Measurements from ENCODE around the gene KANK4.

The KANK4 gene

GRCh38 chr1:62307895-62308492, 11.2 kb downstream of the KANK4 start:
- no peak for DNase-seq (ENCODE audit: low read depth in 1 of 2, low spot score in 1 of 2)

- no peak for DNase-seq (ENCODE audit: low read depth in 1 of 2, low spot score in 1 of 2)
Observed at GRCh38 chr1:62307446-62307845, 11.8 kb downstream of the KANK4 start.

GRCh38 chr1:62306065-62306464, 13.2 kb downstream of the KANK4 start:
- no peak for DNase-seq (ENCODE audit: low read depth in 1 of 2, low spot score in 1 of 2)

GRCh38 chr1:62304975-62305374, 14.3 kb downstream of the KANK4 start:
- no peak for DNase-seq (ENCODE audit: low read depth in 1 of 2, low spot score in 1 of 2)

GRCh38 chr1:62304515-62304914, 14.7 kb downstream of the KANK4 start:
- DNase-seq (ENCODE audit: low read depth in 1 of 2, low spot score in 1 of 2): no peak

GRCh38 chr1:62301726-62302390, 17.4 kb downstream of the KANK4 start:
- no peak for DNase-seq (ENCODE audit: low read depth in 1 of 2, low spot score in 1 of 2)

- no peak for DNase-seq (ENCODE audit: low read depth in 1 of 2, low spot score in 1 of 2)
Observed at GRCh38 chr1:62299426-62300200, 19.6 kb downstream of the KANK4 start.

GRCh38 chr1:62295921-62296491, 23.2 kb downstream of the KANK4 start:
- DNase-seq (ENCODE audit: low read depth in 1 of 2, low spot score in 1 of 2): no peak

GRCh38 chr1:62294261-62294660, 25.0 kb downstream of the KANK4 start:
- no peak for DNase-seq (ENCODE audit: low read depth in 1 of 2, low spot score in 1 of 2)

- DNase-seq (ENCODE audit: low read depth in 1 of 2, low spot score in 1 of 2): no peak
Observed at GRCh38 chr1:62288662-62289061, 30.6 kb downstream of the KANK4 start.

GRCh38 chr1:62288224-62288623, 31.0 kb downstream of the KANK4 start:
- DNase-seq (ENCODE audit: low read depth in 1 of 2, low spot score in 1 of 2): no peak

GRCh38 chr1:62286786-62287224, 32.4 kb downstream of the KANK4 start:
- DNase-seq (ENCODE audit: low read depth in 1 of 2, low spot score in 1 of 2): no peak

- no peak for DNase-seq (ENCODE audit: low read depth in 1 of 2, low spot score in 1 of 2)
Observed at GRCh38 chr1:62285984-62286785, 33.0 kb downstream of the KANK4 start.

GRCh38 chr1:62285440-62285839, 33.8 kb downstream of the KANK4 start:
- DNase-seq (ENCODE audit: low read depth in 1 of 2, low spot score in 1 of 2): no peak

- no peak for DNase-seq (ENCODE audit: low read depth in 1 of 2, low spot score in 1 of 2)
Observed at GRCh38 chr1:62283986-62284385, 35.2 kb downstream of the KANK4 start.

- DNase-seq (ENCODE audit: low read depth in 1 of 2, low spot score in 1 of 2): no peak
Observed at GRCh38 chr1:62282909-62283755, 36.1 kb downstream of the KANK4 start.

GRCh38 chr1:62281922-62282555, 37.2 kb downstream of the KANK4 start:
- DNase-seq (ENCODE audit: low read depth in 1 of 2, low spot score in 1 of 2): no peak

GRCh38 chr1:62280960-62281465, 38.2 kb downstream of the KANK4 start:
- DNase-seq (ENCODE audit: low read depth in 1 of 2, low spot score in 1 of 2): no peak

- no peak for DNase-seq (ENCODE audit: low read depth in 1 of 2, low spot score in 1 of 2)
Observed at GRCh38 chr1:62280150-62280549, 39.1 kb downstream of the KANK4 start.
